H1 (cell line): ENCODE results near the gene BABAM1. TPM values are rescaled to one million over a fixed set of nuclear protein-coding genes. Genes with fewer than 3 reads are reported as not detected.
A peak's percentile ranks its signal among the peaks of the same experiment; 100 is the strongest.

Source experiments
- CTCF ChIA-PET: fragments of 300-600 bp; sonication (Branson Sonifier 250); formaldehyde crosslinking; loops from one replicate; lab custom pipeline; 2021; ENCODE audit not compliant: partially characterized antibody; lab: Charles Lee
- POLR2A ChIA-PET: fragments of 300-600 bp; sonication (Branson Sonifier 250); formaldehyde crosslinking; loops from one replicate; lab custom pipeline; 2021; ENCODE audit warnings: inconsistent platforms; ENCODE audit not compliant: partially characterized antibody; lab: Charles Lee
- DNase-seq, 2 experiments: peaks; one replicate each; pipeline versions ENCODE4 v3.0.0 to v3.0.0-alpha.2; 2010 to 2022; ENCODE audit warnings: low spot score in 2 of 2, low read depth in 1 of 2, mixed read lengths in 1 of 2
- FAIRE-seq: peaks from 2 replicates; lab custom pipeline; 2011; peaks lifted over from hg19 to GRCh38; lab: Jason Lieb, UNC
- H2AFZ ChIP-seq: 2 replicates; pipeline ENCODE4 v1.8.1; 2012; ENCODE audit warnings: low read length, inconsistent platforms
- H2AK5ac ChIP-seq: 2 replicates; pipeline ENCODE4 v1.6.1; 2013; ENCODE audit warnings: low read depth, low read length
- H2BK120ac ChIP-seq: replicated peaks from 2 replicates; pipeline ENCODE3; 2013; ENCODE audit warnings: low read depth, low read length, inconsistent platforms
- H2BK12ac ChIP-seq: 2 replicates; pipeline ENCODE4 v1.6.1; 2013; ENCODE audit warnings: low read depth, low read length
- H2BK15ac ChIP-seq: 2 replicates; pipeline ENCODE4 v1.6.1; 2013; ENCODE audit warnings: low read length
- H2BK20ac ChIP-seq: 2 replicates; pipeline ENCODE4 v1.6.1; 2013; ENCODE audit warnings: low read length
- H2BK5ac ChIP-seq: 2 replicates; pipeline ENCODE4 v1.6.1; 2013; ENCODE audit warnings: low read depth, low read length
- H3K14ac ChIP-seq: 2 replicates; pipeline ENCODE4 v1.6.1; 2013; ENCODE audit warnings: inconsistent platforms; ENCODE audit not compliant: insufficient read length
- H3K18ac ChIP-seq: 2 replicates; pipeline ENCODE4 v1.6.1; 2013; ENCODE audit warnings: low read length; ENCODE audit errors: extremely low read depth
- H3K23ac ChIP-seq: 2 replicates; pipeline ENCODE4 v1.6.1; 2013; ENCODE audit warnings: inconsistent platforms; ENCODE audit not compliant: insufficient read length
- H3K23me2 ChIP-seq: 2 replicates; pipeline ENCODE4 v1.6.1; 2013; ENCODE audit warnings: low read depth, low read length
- H3K27ac ChIP-seq: 2 replicates; pipeline ENCODE4 v1.6.1; 2011; ENCODE audit warnings: low read depth, low read length, inconsistent platforms
- H3K27me3 ChIP-seq, 4 experiments: replicated peaks in 1 of 4; 1 replicate in 1 of 4; 2 replicates in 3 of 4; pipeline versions ENCODE4 v1.6.1 to v1.8.1; 2011 to 2013; ENCODE audit warnings: low read length in 3 of 4, mild to moderate bottlenecking in 3 of 4, inconsistent platforms in 2 of 4, mixed read lengths in 2 of 4, moderate library complexity in 1 of 4; ENCODE audit not compliant: control insufficient read depth in 3 of 4, insufficient read depth in 3 of 4; ENCODE audit errors: extremely low read depth in 1 of 4
- H3K36me3 ChIP-seq, 4 experiments: 2 replicates each; pipeline versions ENCODE4 v1.6.1 to v1.8.1; 2011 to 2013; ENCODE audit warnings: mild to moderate bottlenecking in 4 of 4, low read length in 3 of 4, moderate library complexity in 2 of 4, control low read depth in 1 of 4, inconsistent platforms in 1 of 4; ENCODE audit not compliant: insufficient read depth in 4 of 4, control insufficient read depth in 2 of 4
- H3K4ac ChIP-seq: replicated peaks from 2 replicates; pipeline ENCODE3; 2013; ENCODE audit warnings: low read length, low read depth, mixed read lengths, inconsistent platforms; ENCODE audit not compliant: insufficient read length
- H3K4me1 ChIP-seq, 4 experiments: replicated peaks in 1 of 4; 1 replicate in 1 of 4; 2 replicates in 3 of 4; pipeline versions ENCODE4 v1.6.1 to v1.8.1; 2011 to 2013; ENCODE audit warnings: low read length in 3 of 4, inconsistent platforms in 2 of 4, mixed read lengths in 1 of 4; ENCODE audit not compliant: insufficient read depth in 4 of 4, control insufficient read depth in 3 of 4
- H3K4me2 ChIP-seq, 2 experiments: 2 replicates each; pipeline versions ENCODE4 v1.6.1 to v1.8.1; 2011 to 2013; ENCODE audit warnings: low read depth in 2 of 2, low read length in 2 of 2, control low read depth in 1 of 2, inconsistent platforms in 1 of 2, mild to moderate bottlenecking in 1 of 2; ENCODE audit not compliant: insufficient read depth in 1 of 2
- H3K4me3 ChIP-seq, 4 experiments: fragments of 200-600, 300-600 bp in 1 of 4; sonication (generic), shearing (Covaris generic), sonication (Bioruptor Twin) in 1 of 4; 2 replicates each; pipeline versions ENCODE4 v1.5.1 to v1.8.1; 2011 to 2016; ENCODE audit warnings: low read length in 4 of 4, low read depth in 3 of 4, control low read depth in 2 of 4, inconsistent platforms in 2 of 4, mild to moderate bottlenecking in 2 of 4, mixed read lengths in 1 of 4, moderate library complexity in 1 of 4; ENCODE audit not compliant: insufficient read depth in 2 of 4; ENCODE audit errors: extremely low read depth in 1 of 4
- H3K56ac ChIP-seq: replicated peaks from 2 replicates; pipeline ENCODE3; 2013; ENCODE audit warnings: low read depth, mild to moderate bottlenecking, mixed read lengths, low read length, inconsistent platforms; ENCODE audit not compliant: insufficient read length
- H3K79me1 ChIP-seq: 2 replicates; pipeline ENCODE4 v1.6.1; 2013; ENCODE audit warnings: low read depth, low read length, control low read depth
- H3K79me2 ChIP-seq, 2 experiments: 2 replicates each; pipeline versions ENCODE4 v1.6.1 to v1.8.1; 2012 to 2013; ENCODE audit warnings: low read length in 2 of 2, mild to moderate bottlenecking in 2 of 2, inconsistent platforms in 1 of 2; ENCODE audit not compliant: insufficient read depth in 2 of 2, control insufficient read depth in 1 of 2
- H3K9ac ChIP-seq, 4 experiments: replicated peaks in 1 of 4; 1 replicate in 1 of 4; 2 replicates in 3 of 4; pipeline versions ENCODE4 v1.6.1 to v1.8.1; 2011 to 2013; ENCODE audit warnings: low read depth in 3 of 4, low read length in 3 of 4, control low read depth in 2 of 4, mild to moderate bottlenecking in 2 of 4, moderate library complexity in 2 of 4, inconsistent platforms in 1 of 4; ENCODE audit errors: extremely low read depth in 1 of 4
- H3K9me3 ChIP-seq, 2 experiments: 2 replicates each; pipeline versions ENCODE4 v1.6.1 to v1.8.1; 2012 to 2013; ENCODE audit warnings: mild to moderate bottlenecking in 2 of 2, moderate library complexity in 2 of 2, control low read depth in 1 of 2, inconsistent platforms in 1 of 2, low read depth in 1 of 2, low read length in 1 of 2, mixed read lengths in 1 of 2; ENCODE audit not compliant: insufficient read depth in 2 of 2
- H4K20me1 ChIP-seq, 2 experiments: replicated peaks in 1 of 2; 2 replicates each; pipeline versions ENCODE3 to v1.8.1; 2011 to 2013; ENCODE audit warnings: inconsistent platforms in 2 of 2, low read length in 2 of 2, mild to moderate bottlenecking in 1 of 2; ENCODE audit not compliant: insufficient read depth in 2 of 2, control insufficient read depth in 1 of 2
- H4K5ac ChIP-seq: 2 replicates; pipeline ENCODE4 v1.6.1; 2013; ENCODE audit warnings: low read length, low read depth, mixed read lengths, inconsistent platforms; ENCODE audit not compliant: insufficient read length
- H4K8ac ChIP-seq: 2 replicates; pipeline ENCODE4 v1.8.0; 2013; ENCODE audit warnings: mild to moderate bottlenecking, moderate library complexity, low read length, inconsistent platforms; ENCODE audit not compliant: insufficient read depth; ENCODE audit errors: extremely low read depth
- H4K91ac ChIP-seq: replicated peaks from 2 replicates; pipeline ENCODE3; 2013; ENCODE audit warnings: low read length, mixed read lengths, inconsistent platforms; ENCODE audit not compliant: insufficient read length
- CREB1 ChIP-seq: IDR thresholded peaks from 2 replicates; pipeline ENCODE4 v1.6.1; 2012; ENCODE audit warnings: inconsistent platforms
- GABPA ChIP-seq: IDR thresholded peaks from 2 replicates; pipeline ENCODE4 v1.6.1; 2011; ENCODE audit warnings: mild to moderate bottlenecking, low read length, moderate library complexity, borderline replicate concordance; ENCODE audit not compliant: insufficient read depth
- KDM4A ChIP-seq: IDR thresholded peaks from one replicate; pipeline ENCODE4 v1.7.1; 2012; ENCODE audit warnings: low read depth, mild to moderate bottlenecking, moderate library complexity, low read length, inconsistent platforms; ENCODE audit not compliant: severe bottlenecking
- RAD21 ChIP-seq, 2 experiments: IDR thresholded peaks in 1 of 2; conservative IDR thresholded peaks in 1 of 2; 2 replicates each; pipeline ENCODE4 v1.6.1; 2011; ENCODE audit warnings: low read depth in 2 of 2, low read length in 2 of 2, improper control_type of control experiment in 1 of 2, inconsistent platforms in 1 of 2, mild to moderate bottlenecking in 1 of 2, moderate library complexity in 1 of 2
- RBBP5 ChIP-seq: IDR thresholded peaks from 2 replicates; pipeline ENCODE4 v1.7.1; 2012; ENCODE audit warnings: low read depth, mild to moderate bottlenecking, inconsistent platforms, low read length, moderate library complexity, borderline replicate concordance
- RNF2 ChIP-seq: fragments of 200-900, 300-1000 bp; sonication (generic); IDR thresholded peaks from 2 replicates; pipeline ENCODE4 v1.7.1; 2016; ENCODE audit warnings: borderline replicate concordance, low read depth, mild to moderate bottlenecking, antibody characterized with exemption, low read length; ENCODE audit not compliant: poor library complexity, severe bottlenecking; ENCODE audit errors: missing control alignments
- SAP30 ChIP-seq: fragments of 300-600 bp; sonication (generic); IDR thresholded peaks from 2 replicates; pipeline ENCODE4 v1.7.1; 2012; ENCODE audit warnings: low read length, moderate library complexity, mild to moderate bottlenecking, inconsistent platforms; ENCODE audit not compliant: insufficient read depth, insufficient replicate concordance
- SP4 ChIP-seq: IDR thresholded peaks from 2 replicates; pipeline ENCODE4 v1.6.1; 2012; ENCODE audit warnings: low read length, inconsistent platforms
- SRF ChIP-seq: IDR thresholded peaks from 2 replicates; pipeline ENCODE4 v1.6.1; 2011; ENCODE audit warnings: mild to moderate bottlenecking, low read depth, low read length, moderate library complexity
- USF2 ChIP-seq: IDR thresholded peaks from 2 replicates; pipeline ENCODE4 v1.6.1; 2011; ENCODE audit warnings: low read length, improper control_type of control experiment
- WGBS, 2 experiments: shearing (Covaris generic) in 1 of 2; methylation state at CpG; one replicate each; pipeline versions ENCODE4 v1.1.6 to v1.1.7; 2013 to 2015; ENCODE audit warnings: low lambda C conversion rate in 2 of 2, mixed read lengths in 2 of 2, inconsistent platforms in 1 of 2, low coverage in 1 of 2, missing lambda C conversion rate in 1 of 2; ENCODE audit not compliant: insufficient replicate concordance in 2 of 2, insufficient coverage in 1 of 2, insufficient read length in 1 of 2; ENCODE audit errors: extremely low coverage in 1 of 2, missing lambda C conversion rate in 1 of 2; 5-methylcytosine and 5-hydroxymethylcytosine counted together
- polyA plus RNA-seq, 7 experiments: library from polyadenylated mRNA; depleted of rRNA in 3 of 7; stranded (reverse) in 5 of 7; unstranded in 2 of 7; fragments of >200 nt in 5 of 7; fragments of 200-250 nt in 2 of 7; gene quantifications; 1 replicate in 5 of 7; 2 replicates in 1 of 7; 4 replicates in 1 of 7; pipeline versions ENCODE4 v1.2.1 to v1.2.3, GENCODE V29; 2011 to 2013; ENCODE audit warnings: missing spikeins in 2 of 7, mixed read lengths in 2 of 7
- total RNA-seq: library from RNA; stranded (reverse); fragmentation: NEBNext Ultra II Directional; extraction: Animal tissue kit (Norgen Biotek cat#: 25700); gene quantifications from 2 replicates; pipeline ENCODE4 v1.2.1, GENCODE V29; 2021

The BABAM1 gene
- total and polyA plus RNA-seq, 2 of the 8 experiments (the other 6 are each of a cell fraction or from before 2014, with no cell fraction given) = 127 to 133 TPM

GRCh38 chr19:17240062-17240752, 27.0 kb upstream of the BABAM1 start:
- Histone ChIP-seq H2BK120ac (no peak overlapping the region), H3K56ac (no peak overlapping the region), H3K14ac (no peak overlapping the region), H3K36me3 (peaks cover 0 to 17% (median 3%) of the 10 kb centered on the region in 4 experiments; a peak in 4 of 8 replicates), H3K27me3 (no peaks in the 10 kb centered on the region), H3K4me1 (peaks cover 6 to 19% (median 15%) of the 10 kb centered on the region in 4 experiments), H3K9ac (no peak overlapping the region), H2AFZ (no peak overlapping the region), H3K27ac (no peak overlapping the region), H2BK20ac (no peak overlapping the region), H4K5ac (no peak overlapping the region), H3K79me1 (peaks cover 14% of the 10 kb centered on the region), H3K23ac (no peak overlapping the region), H4K91ac (no peak overlapping the region), H2BK15ac (no peak overlapping the region; the same call in 1 of the 2 replicates), H3K18ac (no peak overlapping the region), H3K79me2 (peaks cover 28 to 54% of the 10 kb centered on the region in 2 experiments; a peak in 3 of 4 replicates), H2BK5ac (0 out of 2 replicates have a peak overlapping the region, but pooled peaks have one; percentile 16), H2BK12ac (no peak overlapping the region), H3K4ac (no peak overlapping the region), H4K8ac (no peak overlapping the region), H3K9me3 (no peaks in the 10 kb centered on the region), H3K23me2 (peaks cover 2% of the 10 kb centered on the region; the same call in 1 of the 2 replicates), H3K4me2 (no peak overlapping the region), H3K4me3 (no peak overlapping the region), H4K20me1 (peaks cover 13 to 15% of the 10 kb centered on the region in 2 experiments), H2AK5ac (no peak overlapping the region)
- CTCF ChIA-PET = interaction anchor here (0.7 to 1.5 kb wide), 5 partner anchors 16 to 171 kb away, joined by 3 to 6 read pairs (median 3); no protein-coding TSS in a partner anchor
- FAIRE-seq = no peak
- DNase-seq = no peak
- WGBS, 2 experiments = 89% methylated on average over 20 of the region's 24 CpGs; no CpG with 5 or more reads in 1 of the 2 experiments
- POLR2A ChIA-PET = interaction anchor here (0.8 to 6.4 kb wide), 5 partner anchors 9 to 93 kb away, joined by 3 to 118 read pairs (median 4); partner anchors contain the start of genes BABAM1 and OCEL1
- no peak for TF ChIP-seq RBBP5
- TF ChIP-seq RAD21 (IDR thresholded peaks at IDR 0.05 in 1 of 2, conservative IDR thresholded peaks at IDR 0.05 in 1 of 2; ENCODE audit: low read depth in 2 of 2, low read length in 2 of 2) = no peak
- no peak for TF ChIP-seq USF2
- TF ChIP-seq CREB1 = no peak
- TF ChIP-seq SAP30 = no peak
- TF ChIP-seq SRF = no peak
- TF ChIP-seq GABPA = no peak
- no peak for TF ChIP-seq KDM4A
- no peak for TF ChIP-seq RNF2
- TF ChIP-seq SP4 = no peak
